ENCODE data around the gene DYNLT1. TPM values are rescaled to one million over a fixed set of nuclear protein-coding genes. Genes with fewer than 3 reads are reported as not detected.

Gene DYNLT1
- total RNA-seq, 1 experiment from 2014 or later, result 156 TPM

DNA sequence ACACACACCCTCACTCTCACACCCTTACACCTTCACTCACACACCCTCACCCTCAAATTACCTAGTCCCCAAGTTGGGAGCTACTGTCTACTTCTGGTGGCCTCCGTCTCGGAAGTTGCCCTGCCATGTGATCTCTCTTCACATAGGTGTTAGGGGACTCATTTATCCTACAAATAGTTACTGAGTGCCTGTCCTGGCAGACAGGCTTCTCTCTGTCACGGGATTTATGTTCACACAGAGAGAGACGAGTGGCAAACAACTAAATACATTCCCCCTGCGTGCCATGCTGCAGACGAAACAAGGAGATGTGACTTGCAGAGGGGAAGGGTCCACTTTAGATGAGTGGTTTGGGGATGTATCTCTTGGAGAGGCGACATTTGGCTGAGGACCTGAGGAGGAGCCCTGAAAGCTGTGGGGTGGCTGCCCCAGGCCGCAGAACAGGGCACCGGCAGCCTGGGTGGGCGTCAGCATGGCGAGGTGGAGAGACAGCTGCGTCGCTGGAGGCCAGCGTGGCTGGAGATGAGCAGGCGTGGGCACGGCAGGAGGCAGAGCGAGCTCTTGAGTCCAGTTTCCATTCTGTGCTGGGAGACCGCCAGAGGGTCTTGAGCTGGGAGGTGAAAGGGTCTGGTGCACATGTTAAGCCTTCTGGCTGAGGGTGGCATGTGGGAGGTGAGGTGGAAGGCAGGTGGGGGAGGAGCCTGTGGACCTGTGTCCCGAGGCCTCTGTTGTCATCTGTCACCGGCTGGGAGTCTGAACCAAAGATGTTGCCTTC lies 17.2 kb downstream of the DYNLT1 start:
- CTCF ChIA-PET, result interaction anchor here (0.5 to 0.6 kb wide), 3 partner anchors 65 to 252 kb away, joined by 3 read pairs; no protein-coding TSS in a partner anchor
- no peak overlapping the region for H3K27ac Mint-ChIP-seq (ENCODE audit: unreplicated experiment)
- H3K27me3 Mint-ChIP-seq (ENCODE audit: unreplicated experiment), result no peaks in the 10 kb centered on the region
- no peak overlapping the region for H3K4me3 Mint-ChIP-seq (ENCODE audit: low read depth, unreplicated experiment)
- BruUV-seq (replicated peaks), result no TSS peak
- DNase-seq, result no peak
- peaks cover 15% of the 10 kb centered on the region for H3K4me1 Mint-ChIP-seq (ENCODE audit: low read depth, unreplicated experiment)
- intact Hi-C loops (cut with micrococcal nuclease; ENCODE audit: unreplicated experiment), result no loop called here
- H3K9me3 Mint-ChIP-seq (ENCODE audit: low read depth, unreplicated experiment), result no peaks in the 10 kb centered on the region
- peaks cover 53% of the 10 kb centered on the region for H3K36me3 Mint-ChIP-seq (ENCODE audit: insufficient read depth, unreplicated experiment)
- TF ChIP-seq, protein P1, sequence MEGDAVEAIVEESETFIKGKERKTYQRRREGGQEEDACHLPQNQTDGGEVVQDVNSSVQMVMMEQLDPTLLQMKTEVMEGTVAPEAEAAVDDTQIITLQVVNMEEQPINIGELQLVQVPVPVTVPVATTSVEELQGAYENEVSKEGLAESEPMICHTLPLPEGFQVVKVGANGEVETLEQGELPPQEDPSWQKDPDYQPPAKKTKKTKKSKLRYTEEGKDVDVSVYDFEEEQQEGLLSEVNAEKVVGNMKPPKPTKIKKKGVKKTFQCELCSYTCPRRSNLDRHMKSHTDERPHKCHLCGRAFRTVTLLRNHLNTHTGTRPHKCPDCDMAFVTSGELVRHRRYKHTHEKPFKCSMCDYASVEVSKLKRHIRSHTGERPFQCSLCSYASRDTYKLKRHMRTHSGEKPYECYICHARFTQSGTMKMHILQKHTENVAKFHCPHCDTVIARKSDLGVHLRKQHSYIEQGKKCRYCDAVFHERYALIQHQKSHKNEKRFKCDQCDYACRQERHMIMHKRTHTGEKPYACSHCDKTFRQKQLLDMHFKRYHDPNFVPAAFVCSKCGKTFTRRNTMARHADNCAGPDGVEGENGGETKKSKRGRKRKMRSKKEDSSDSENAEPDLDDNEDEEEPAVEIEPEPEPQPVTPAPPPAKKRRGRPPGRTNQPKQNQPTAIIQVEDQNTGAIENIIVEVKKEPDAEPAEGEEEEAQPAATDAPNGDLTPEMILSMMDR (IDR thresholded peaks at IDR 0.05; ENCODE audit: unreplicated experiment), result no peak

DNA sequence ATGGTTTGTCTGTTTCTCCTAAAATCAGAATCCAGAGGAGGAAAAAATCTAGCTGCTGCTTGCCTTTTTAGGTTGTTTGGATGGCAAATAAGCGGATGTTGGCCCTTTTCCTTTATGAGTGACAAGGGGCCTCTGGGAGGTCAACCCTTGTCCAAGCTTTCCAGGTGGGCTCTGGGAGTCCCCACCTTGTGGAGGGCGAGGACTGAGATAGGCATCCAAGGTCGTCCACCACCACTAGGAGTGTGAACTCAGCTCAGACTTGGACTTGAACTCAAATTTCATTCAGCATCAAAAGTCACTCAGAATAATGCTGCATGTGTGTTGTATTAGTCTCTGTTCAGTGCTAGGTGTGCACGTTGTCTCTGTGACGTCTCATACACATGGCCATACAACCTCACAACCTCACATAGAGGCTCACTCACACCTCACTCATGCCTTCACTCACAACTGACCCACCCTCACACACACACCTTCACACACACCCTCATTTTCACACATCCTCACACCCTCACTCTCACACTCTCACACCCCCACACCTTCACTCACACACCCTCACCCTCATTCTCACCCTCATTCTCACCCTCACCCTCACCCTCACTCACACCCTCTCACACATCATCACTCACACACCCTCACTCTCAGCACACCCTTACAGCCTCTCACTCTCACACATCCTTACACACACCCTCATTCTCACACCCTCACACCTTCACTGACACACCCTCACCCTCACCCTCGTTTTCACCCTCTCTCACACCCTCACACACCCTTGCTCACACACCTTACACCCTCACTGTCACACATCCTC lies 18.0 kb downstream of the DYNLT1 start:
- TF ChIP-seq, protein P1 (IDR thresholded peaks at IDR 0.05; ENCODE audit: unreplicated experiment), result no peak
- Mint-ChIP-seq H3K27me3 (ENCODE audit: unreplicated experiment) (no peaks in the 10 kb centered on the region), H3K27ac (ENCODE audit: unreplicated experiment) (no peak overlapping the region), H3K36me3 (ENCODE audit: insufficient read depth, unreplicated experiment) (peaks cover 49% of the 10 kb centered on the region), H3K4me3 (ENCODE audit: low read depth, unreplicated experiment) (no peak overlapping the region), H3K4me1 (ENCODE audit: low read depth, unreplicated experiment) (peaks cover 7% of the 10 kb centered on the region), H3K9me3 (ENCODE audit: low read depth, unreplicated experiment) (no peaks in the 10 kb centered on the region)
- no TSS peak for BruUV-seq (replicated peaks)
- CTCF ChIA-PET, result interaction anchor here (0.6 kb wide), 2 partner anchors 64 to 252 kb away, joined by 3 read pairs; no protein-coding TSS in a partner anchor
- DNase-seq, result no peak
- intact Hi-C loops (cut with micrococcal nuclease; ENCODE audit: unreplicated experiment), result no loop called here

DNA sequence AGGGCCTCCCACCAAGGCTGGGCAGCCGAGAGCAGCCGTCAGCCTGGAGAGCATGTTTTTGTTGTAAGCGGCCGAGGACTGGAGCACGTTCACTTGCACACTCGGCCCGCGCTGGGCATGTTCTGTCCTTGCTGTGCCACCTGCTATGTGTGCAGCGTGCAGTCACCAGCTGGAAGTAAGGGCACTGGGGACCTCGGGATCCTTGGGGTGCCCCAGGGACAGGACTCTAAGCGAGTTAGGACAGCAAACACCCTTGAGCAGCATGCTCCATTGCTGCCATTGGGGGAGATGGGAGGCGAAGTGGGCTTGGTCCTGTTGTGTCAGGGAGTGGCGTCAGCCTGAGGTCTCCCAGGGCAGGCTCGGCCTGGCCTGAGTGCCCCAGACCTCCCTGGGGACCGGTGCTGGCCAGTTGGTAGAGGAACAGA lies 18.6 kb downstream of the DYNLT1 start:
- peaks cover 43% of the 10 kb centered on the region for H3K36me3 Mint-ChIP-seq (ENCODE audit: insufficient read depth, unreplicated experiment)
- TF ChIP-seq, protein P1 (IDR thresholded peaks at IDR 0.05; ENCODE audit: unreplicated experiment), result no peak
- H3K9me3 Mint-ChIP-seq (ENCODE audit: low read depth, unreplicated experiment), result no peaks in the 10 kb centered on the region
- no peak for DNase-seq
- no peaks in the 10 kb centered on the region for H3K27me3 Mint-ChIP-seq (ENCODE audit: unreplicated experiment)
- peaks cover under 1% of the 10 kb centered on the region for H3K4me1 Mint-ChIP-seq (ENCODE audit: low read depth, unreplicated experiment)
- intact Hi-C loops (cut with micrococcal nuclease; ENCODE audit: unreplicated experiment), result no loop called here
- BruUV-seq (replicated peaks), result no TSS peak
- no peak overlapping the region for H3K4me3 Mint-ChIP-seq (ENCODE audit: low read depth, unreplicated experiment)
- CTCF ChIA-PET, result no interaction called here
- no peak overlapping the region for H3K27ac Mint-ChIP-seq (ENCODE audit: unreplicated experiment)

DNA sequence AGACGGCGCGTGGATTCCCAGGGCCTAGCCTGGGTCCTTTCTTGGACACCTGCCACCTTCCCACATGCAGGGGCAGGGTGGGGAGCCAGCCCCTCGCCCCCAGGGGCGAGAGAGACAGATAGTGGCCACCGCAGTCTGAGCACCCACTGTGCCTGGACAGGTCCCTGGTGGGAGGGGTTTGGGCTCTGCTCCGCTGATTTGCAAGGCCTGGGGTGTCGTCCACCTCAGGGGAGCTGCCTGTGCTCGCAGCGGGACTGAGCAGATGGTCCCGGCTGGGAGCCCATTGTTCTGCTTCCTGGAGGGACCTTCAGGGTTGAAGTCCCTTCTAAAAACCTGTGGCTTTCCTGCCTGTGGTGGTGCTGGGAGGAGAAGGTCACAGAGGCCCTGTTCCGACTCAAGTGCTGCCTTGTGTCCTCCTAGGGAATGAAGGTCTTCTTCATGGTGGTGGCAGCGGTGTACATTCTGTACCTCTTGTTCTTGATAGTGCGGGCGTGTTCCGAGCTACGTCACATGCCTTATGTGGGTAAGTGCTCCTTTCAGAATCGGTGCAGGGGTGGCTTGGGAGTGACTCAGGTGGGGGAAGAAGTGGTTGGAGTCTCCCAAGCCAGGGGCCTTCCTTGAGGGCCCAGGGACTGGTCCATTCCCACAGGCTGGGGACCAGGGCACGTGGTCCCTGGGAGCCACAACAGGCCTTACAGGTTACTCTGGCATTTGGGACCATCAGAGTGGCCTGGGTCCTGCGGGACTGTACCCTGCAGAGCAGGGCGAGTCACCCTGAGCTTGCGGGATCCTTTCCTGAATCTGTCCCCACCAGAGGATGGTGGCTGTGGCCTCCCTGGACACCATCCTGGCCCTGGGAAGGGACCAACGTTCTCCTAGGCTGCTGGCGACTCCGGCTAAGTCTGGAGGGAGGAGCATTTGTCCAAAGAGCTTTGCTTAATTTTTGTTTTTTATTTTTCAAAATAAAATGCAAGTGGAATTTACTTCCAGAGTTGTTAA lies 19.6 kb downstream of the DYNLT1 start:
- intact Hi-C loops (cut with micrococcal nuclease; ENCODE audit: unreplicated experiment), result no loop called here
- DNase-seq, result no peak
- no peak overlapping the region for H3K27ac Mint-ChIP-seq (ENCODE audit: unreplicated experiment)
- no TSS peak for BruUV-seq (replicated peaks)
- H3K4me3 Mint-ChIP-seq (ENCODE audit: low read depth, unreplicated experiment), result no peak overlapping the region
- H3K27me3 Mint-ChIP-seq (ENCODE audit: unreplicated experiment), result no peaks in the 10 kb centered on the region
- TF ChIP-seq, protein P1 (IDR thresholded peaks at IDR 0.05; ENCODE audit: unreplicated experiment), result no peak
- peaks cover 36% of the 10 kb centered on the region for H3K36me3 Mint-ChIP-seq (ENCODE audit: insufficient read depth, unreplicated experiment)
- H3K9me3 Mint-ChIP-seq (ENCODE audit: low read depth, unreplicated experiment), result no peaks in the 10 kb centered on the region
- CTCF ChIA-PET, result no interaction called here
- no peaks in the 10 kb centered on the region for H3K4me1 Mint-ChIP-seq (ENCODE audit: low read depth, unreplicated experiment)

Measured in Calu3 (cell line).